ENCODE data around the gene SOX6. TPM values are rescaled to one million over a fixed set of nuclear protein-coding genes. Genes with fewer than 3 reads are reported as not detected.

SOX6 gene
- total RNA-seq, 1 donor from 2014 or later, result 1.4 TPM

- H3K4me3 Mint-ChIP-seq (ENCODE audit: unreplicated experiment), result no peak overlapping the region
- no peaks in the 10 kb centered on the region for H3K36me3 Mint-ChIP-seq (ENCODE audit: unreplicated experiment)
- H3K27me3 Mint-ChIP-seq (ENCODE audit: unreplicated experiment), result no peaks in the 10 kb centered on the region
- peaks cover 12% of the 10 kb centered on the region for H3K4me1 Mint-ChIP-seq (ENCODE audit: low read depth, unreplicated experiment)
- H3K27ac Mint-ChIP-seq (ENCODE audit: unreplicated experiment), result no peak overlapping the region
- DNase-seq, result no peak
- no peak for TF ChIP-seq CTCF (IDR thresholded peaks at IDR 0.05; ENCODE audit: partially characterized antibody, unreplicated experiment)
- no peaks in the 10 kb centered on the region for H3K9me3 Mint-ChIP-seq (ENCODE audit: unreplicated experiment)
Observed at GRCh38 chr11:16169541-16169940, 186.8 kb downstream of the SOX6 start.

- DNase-seq, result no peak
- H3K4me3 Mint-ChIP-seq (ENCODE audit: unreplicated experiment), result no peak overlapping the region
- H3K27me3 Mint-ChIP-seq (ENCODE audit: unreplicated experiment), result no peaks in the 10 kb centered on the region
- no peak overlapping the region for H3K27ac Mint-ChIP-seq (ENCODE audit: unreplicated experiment)
- TF ChIP-seq CTCF (IDR thresholded peaks at IDR 0.05; ENCODE audit: partially characterized antibody, unreplicated experiment), result no peak
- no peaks in the 10 kb centered on the region for H3K36me3 Mint-ChIP-seq (ENCODE audit: unreplicated experiment)
- peaks cover 12% of the 10 kb centered on the region for H3K4me1 Mint-ChIP-seq (ENCODE audit: low read depth, unreplicated experiment)
- no peaks in the 10 kb centered on the region for H3K9me3 Mint-ChIP-seq (ENCODE audit: unreplicated experiment)
Observed at GRCh38 chr11:16167706-16168487, 188.4 kb downstream of the SOX6 start.

- Mint-ChIP-seq H3K9me3 (ENCODE audit: unreplicated experiment) (no peaks in the 10 kb centered on the region), H3K36me3 (ENCODE audit: unreplicated experiment) (no peaks in the 10 kb centered on the region), H3K27me3 (ENCODE audit: unreplicated experiment) (no peaks in the 10 kb centered on the region), H3K4me1 (ENCODE audit: low read depth, unreplicated experiment) (peaks cover 12% of the 10 kb centered on the region), H3K4me3 (ENCODE audit: unreplicated experiment) (no peak overlapping the region), H3K27ac (ENCODE audit: unreplicated experiment) (no peak overlapping the region)
- no peak for TF ChIP-seq CTCF (IDR thresholded peaks at IDR 0.05; ENCODE audit: partially characterized antibody, unreplicated experiment)
- DNase-seq, result no peak
Observed at GRCh38 chr11:16166571-16166970, 189.8 kb downstream of the SOX6 start.

GRCh38 chr11:16160146-16160545 is 196.2 kb downstream of the SOX6 start:
- no peaks in the 10 kb centered on the region for H3K9me3 Mint-ChIP-seq (ENCODE audit: unreplicated experiment)
- H3K27ac Mint-ChIP-seq (ENCODE audit: unreplicated experiment), result no peak overlapping the region
- no peaks in the 10 kb centered on the region for H3K36me3 Mint-ChIP-seq (ENCODE audit: unreplicated experiment)

More at GRCh38 chr11:16160146-16160545, 196.2 kb downstream of the SOX6 start:
- TF ChIP-seq CTCF (IDR thresholded peaks at IDR 0.05; ENCODE audit: partially characterized antibody, unreplicated experiment), result no peak
- no peaks in the 10 kb centered on the region for H3K27me3 Mint-ChIP-seq (ENCODE audit: unreplicated experiment)
- H3K4me3 Mint-ChIP-seq (ENCODE audit: unreplicated experiment), result no peak overlapping the region
- DNase-seq, result no peak
- H3K4me1 Mint-ChIP-seq (ENCODE audit: low read depth, unreplicated experiment), result peaks cover 8% of the 10 kb centered on the region
